ENCODE results near the gene ZCCHC2.

Gene ZCCHC2

GRCh38 chr18:62510789-62511188 lies 12.0 kb upstream of the ZCCHC2 start:
- DNase-seq (ENCODE audit: low spot score), result no peak

GRCh38 chr18:62512532-62512931 lies 10.3 kb upstream of the ZCCHC2 start:
- no peak for DNase-seq (ENCODE audit: low spot score)

- no peak for DNase-seq (ENCODE audit: low spot score)
Measured at GRCh38 chr18:62512996-62513395, 9.8 kb upstream of the ZCCHC2 start.

- DNase-seq (ENCODE audit: low spot score), result no peak
Measured at GRCh38 chr18:62514570-62514969, 8.3 kb upstream of the ZCCHC2 start.

- DNase-seq (ENCODE audit: low spot score), result no peak
Measured at GRCh38 chr18:62516242-62516641, 6.6 kb upstream of the ZCCHC2 start.

GRCh38 chr18:62518460-62519375 lies 4.1 kb upstream of the ZCCHC2 start:
- DNase-seq (ENCODE audit: low spot score), result no peak

- no peak for DNase-seq (ENCODE audit: low spot score)
Measured at GRCh38 chr18:62519684-62520083, 3.1 kb upstream of the ZCCHC2 start.

- DNase-seq (ENCODE audit: low spot score), result no peak
Measured at GRCh38 chr18:62521082-62521481, 1.7 kb upstream of the ZCCHC2 start.

- no peak for DNase-seq (ENCODE audit: low spot score)
Measured at GRCh38 chr18:62521593-62521992, 1.2 kb upstream of the ZCCHC2 start.

GRCh38 chr18:62522178-62522503 lies 684 bp upstream of the ZCCHC2 start:
- peak; percentile 12 for DNase-seq (ENCODE audit: low spot score)

GRCh38 chr18:62523255-62523588 lies 397 bp downstream of the ZCCHC2 start:
- no peak for DNase-seq (ENCODE audit: low spot score)

GRCh38 chr18:62523631-62524439 lies 1.0 kb downstream of the ZCCHC2 start:
- no peak for DNase-seq (ENCODE audit: low spot score)

- DNase-seq (ENCODE audit: low spot score), result peak; percentile 48
Measured at GRCh38 chr18:62524440-62525200, 1.8 kb downstream of the ZCCHC2 start.

- DNase-seq (ENCODE audit: low spot score), result no peak
Measured at GRCh38 chr18:62525608-62526007, 2.8 kb downstream of the ZCCHC2 start.

- DNase-seq (ENCODE audit: low spot score), result peak; percentile 87
Measured at GRCh38 chr18:62526098-62527025, 3.5 kb downstream of the ZCCHC2 start.

- no peak for DNase-seq (ENCODE audit: low spot score)
Measured at GRCh38 chr18:62529597-62529996, 6.8 kb downstream of the ZCCHC2 start.

- no peak for DNase-seq (ENCODE audit: low spot score)
Measured at GRCh38 chr18:62531078-62531477, 8.3 kb downstream of the ZCCHC2 start.

GRCh38 chr18:62531931-62532330 lies 9.1 kb downstream of the ZCCHC2 start:
- DNase-seq (ENCODE audit: low spot score), result no peak

GRCh38 chr18:62536005-62536404 lies 13.2 kb downstream of the ZCCHC2 start:
- no peak for DNase-seq (ENCODE audit: low spot score)

GRCh38 chr18:62537042-62537894 lies 14.4 kb downstream of the ZCCHC2 start:
- no peak for DNase-seq (ENCODE audit: low spot score)

- DNase-seq (ENCODE audit: low spot score), result no peak
Measured at GRCh38 chr18:62537946-62538345, 15.1 kb downstream of the ZCCHC2 start.
